ENCODE data around the gene DUSP6.
A peak's percentile ranks its signal among the peaks of the same experiment; 100 is the strongest.

Gene DUSP6, protein sequence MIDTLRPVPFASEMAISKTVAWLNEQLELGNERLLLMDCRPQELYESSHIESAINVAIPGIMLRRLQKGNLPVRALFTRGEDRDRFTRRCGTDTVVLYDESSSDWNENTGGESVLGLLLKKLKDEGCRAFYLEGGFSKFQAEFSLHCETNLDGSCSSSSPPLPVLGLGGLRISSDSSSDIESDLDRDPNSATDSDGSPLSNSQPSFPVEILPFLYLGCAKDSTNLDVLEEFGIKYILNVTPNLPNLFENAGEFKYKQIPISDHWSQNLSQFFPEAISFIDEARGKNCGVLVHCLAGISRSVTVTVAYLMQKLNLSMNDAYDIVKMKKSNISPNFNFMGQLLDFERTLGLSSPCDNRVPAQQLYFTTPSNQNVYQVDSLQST

DNA sequence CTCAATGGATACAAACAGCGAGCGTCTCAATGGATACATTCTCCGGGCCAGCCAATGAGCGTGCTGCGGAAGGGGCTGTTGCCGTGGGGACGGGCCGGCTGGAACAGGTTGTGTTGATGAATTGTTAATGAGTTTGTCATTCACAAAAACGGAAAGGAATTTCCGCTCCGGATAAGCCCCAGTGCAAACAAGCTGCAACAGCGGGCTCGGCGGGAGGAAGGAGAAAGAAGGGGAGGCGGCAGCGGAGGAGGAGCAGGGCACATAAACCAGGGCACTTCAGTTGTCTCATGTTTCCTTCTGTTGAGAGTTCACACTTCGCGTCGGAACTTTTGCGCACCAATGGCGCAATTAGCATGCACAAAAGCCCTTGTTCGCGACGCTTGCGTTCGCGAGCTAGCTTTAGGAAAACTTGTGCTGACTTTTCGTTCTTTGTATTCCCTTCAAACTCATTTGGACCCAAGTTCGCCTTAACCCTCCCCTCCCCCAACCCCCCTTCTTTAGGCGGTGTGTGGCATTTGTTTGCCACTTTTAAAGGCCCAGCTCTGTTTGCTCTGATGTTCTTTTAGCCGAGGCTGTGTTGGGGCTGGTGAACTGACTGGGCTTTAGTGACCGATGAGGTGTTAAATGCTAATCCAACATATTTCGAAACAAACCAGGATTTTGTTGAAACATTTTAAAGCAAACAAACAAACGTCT is at the start of gene DUSP6:
Gene DUSP6 (minus strand): TSS at position 10 of the 696 bp plus-strand sequence. CDS start 462 bp downstream, outside the sequence.
- DNase-seq: peak; percentile 75 to 79

DNA sequence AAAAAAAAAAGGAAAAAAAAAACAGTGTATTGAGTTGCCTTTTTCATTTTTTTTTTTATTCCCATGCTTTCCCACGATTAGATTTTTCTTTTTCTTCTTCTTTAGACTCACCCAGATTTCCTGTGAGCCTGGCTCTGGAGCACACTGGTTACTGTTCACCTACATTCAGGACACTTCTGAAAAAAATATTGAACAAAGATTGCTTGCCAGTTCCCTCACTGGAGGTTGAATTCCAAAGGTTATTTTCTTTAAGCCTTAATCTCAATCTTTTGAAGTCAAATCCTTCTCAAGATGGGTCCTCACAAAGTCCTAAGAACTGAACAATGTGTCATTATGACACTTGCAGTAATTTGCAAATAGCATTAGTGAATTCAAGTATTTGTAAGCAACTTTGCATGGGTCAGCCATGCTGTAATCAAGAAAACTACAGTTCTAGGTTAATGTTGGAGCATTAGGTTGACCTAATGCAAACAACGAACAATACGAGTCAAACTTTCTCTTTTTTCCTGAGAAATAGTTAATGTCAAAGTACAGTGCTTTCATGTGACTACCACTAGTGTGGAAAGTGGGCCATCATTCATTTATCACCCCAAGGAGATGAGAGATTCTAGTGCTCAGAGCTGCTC is 49.2 kb upstream of the DUSP6 start:
- no peak for DNase-seq

DNA sequence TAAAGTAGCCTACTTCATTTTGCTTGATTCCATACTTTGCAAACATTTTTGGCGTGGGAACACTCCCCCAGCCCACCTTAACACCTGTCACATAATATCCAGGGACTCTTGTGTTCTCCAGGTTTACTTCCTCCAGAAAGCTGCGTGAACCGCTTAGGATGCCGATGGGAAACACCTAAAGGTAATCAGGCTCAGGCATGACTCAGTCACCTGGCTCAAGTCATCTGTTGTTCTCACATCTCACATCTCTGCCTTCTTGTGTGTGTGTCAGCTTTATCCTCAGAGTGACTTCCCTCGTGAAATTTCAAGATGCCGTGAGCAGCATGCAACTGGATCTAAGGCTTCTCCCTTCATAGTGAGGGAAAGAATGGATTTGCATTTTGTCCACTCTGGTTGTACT is 48.1 kb upstream of the DUSP6 start:
- no peak for DNase-seq

DNA sequence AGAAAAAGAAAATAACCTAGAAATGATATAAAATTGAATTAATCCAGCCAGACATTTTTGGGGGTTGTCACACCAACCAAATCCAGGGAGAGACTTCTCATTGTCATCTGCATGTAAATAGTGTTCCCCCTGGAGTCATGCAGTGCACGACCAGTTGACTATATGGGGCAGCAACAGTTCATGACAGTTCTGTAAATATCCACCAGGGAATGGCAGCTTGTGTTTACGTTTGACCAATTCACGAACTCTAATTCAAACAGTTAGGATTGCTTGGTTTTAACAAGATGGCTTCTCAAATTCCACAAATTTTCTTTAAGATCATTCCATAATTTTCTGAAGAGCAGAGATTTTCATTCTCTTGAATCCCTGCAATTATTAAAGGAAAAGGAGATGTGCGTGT is 43.4 kb upstream of the DUSP6 start:
- DNase-seq: no peak

DNA sequence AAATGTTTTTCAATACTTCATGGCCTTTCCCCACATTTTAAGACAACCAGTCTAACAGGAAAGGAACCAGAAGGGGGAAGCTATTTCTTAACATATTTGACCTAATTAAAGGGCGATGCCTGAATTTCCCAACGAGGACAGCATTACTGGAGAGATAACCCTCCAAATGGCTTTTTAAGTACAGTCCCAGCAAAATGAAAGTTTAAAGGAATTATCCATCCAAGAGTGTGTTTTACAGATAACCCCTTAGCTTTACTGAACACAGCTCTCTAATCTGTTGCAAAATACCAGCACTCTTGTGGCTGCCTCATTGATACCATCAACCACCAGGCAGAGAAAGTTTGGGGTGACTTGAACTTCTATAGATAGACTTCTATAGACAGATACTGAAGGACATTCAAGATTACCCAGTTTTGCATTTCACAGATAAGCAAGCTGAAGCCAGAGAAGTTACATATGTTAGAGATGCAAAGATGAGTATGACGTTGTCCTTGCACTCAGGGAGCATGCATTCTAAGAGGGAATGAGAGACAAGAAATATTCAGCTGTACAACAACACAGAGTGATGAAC is 41.3 kb upstream of the DUSP6 start:
- DNase-seq: no peak

DNA sequence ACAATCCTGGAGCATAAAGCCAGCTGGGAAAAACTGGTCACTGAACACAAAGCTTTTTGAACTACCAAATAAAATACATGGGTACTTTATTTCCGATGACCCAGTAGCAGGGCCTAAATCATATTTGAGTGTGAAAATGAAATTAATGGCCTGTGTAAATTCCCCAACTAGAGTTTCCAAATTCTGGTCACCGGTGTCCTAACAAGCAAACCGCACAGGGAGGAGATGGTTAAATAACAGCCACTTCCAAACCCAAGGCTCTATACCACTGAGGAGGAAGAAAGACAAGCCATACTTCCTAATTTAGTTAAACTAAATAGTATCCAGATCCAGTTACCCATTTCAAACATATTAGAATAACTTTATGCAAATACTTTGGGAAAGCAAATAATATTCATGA is 40.1 kb upstream of the DUSP6 start:
- DNase-seq: no peak

DNA sequence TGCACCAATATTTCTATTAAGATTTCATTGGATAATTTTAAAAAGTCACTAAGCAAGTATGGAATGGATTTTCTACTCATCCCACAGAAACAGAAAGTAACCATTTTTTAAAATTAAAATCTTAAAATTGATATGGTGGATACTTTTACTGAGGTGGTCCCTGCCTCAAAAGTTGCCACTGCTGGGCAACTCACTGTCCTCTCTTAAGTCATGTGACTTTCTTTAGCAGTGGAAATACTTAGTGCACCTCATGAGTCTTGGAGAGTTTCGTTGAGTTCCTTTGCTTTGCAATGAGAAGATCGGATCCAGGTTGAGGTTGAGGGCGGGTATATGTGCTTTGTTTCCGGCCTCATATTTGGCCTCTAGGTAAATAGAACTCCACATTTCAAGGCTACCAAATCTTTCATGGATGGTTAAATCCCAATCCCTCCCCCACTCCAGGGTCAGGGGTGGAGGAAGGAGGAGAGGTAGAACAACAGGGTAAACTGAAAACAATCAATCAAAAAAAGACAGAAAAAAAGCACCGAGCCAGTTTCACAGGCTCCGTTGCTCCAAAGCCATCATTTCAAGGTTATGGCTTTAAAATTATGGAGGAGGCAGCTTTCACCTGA is 39.5 kb upstream of the DUSP6 start:
- DNase-seq: no peak

DNA sequence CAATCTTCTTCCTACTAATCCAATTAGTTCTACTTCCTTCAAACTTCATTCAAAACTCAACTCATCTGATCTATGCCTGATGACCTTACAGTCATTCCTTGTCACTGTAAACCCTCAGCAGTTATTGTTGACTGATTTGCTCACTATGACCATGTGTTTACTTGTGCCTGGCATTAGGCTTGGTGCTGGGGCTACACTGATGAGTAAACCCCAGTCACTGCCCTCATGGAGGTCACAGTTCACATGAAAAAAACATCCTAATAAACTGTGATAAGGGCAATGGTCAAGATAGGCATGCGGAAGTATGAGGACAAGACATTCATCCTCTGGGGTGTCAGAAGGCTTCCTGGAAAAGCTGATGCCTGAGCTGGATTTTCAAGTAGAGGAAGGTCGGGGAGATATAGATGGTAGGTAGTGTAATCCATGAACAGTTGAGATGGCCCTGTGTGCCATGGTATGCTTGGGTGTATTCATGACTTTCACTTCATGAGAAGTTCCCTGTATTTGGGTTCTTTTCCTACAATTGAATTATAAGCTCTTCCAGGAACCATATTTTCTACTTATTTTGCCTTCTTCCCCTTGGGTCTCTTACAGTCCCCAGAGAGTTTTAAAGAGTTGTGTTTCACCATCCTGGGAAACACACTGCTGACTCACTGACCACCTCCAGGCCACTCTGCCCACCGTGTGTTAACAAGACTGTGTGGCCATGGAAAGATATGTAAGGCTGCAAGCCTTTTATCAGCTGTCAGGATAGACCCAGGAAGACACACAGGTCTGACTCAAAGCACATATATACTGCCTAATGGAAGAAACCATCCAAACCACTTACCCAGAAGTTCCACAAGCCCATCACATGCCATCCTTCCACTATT is 38.7 kb upstream of the DUSP6 start:
- DNase-seq: no peak

DNA sequence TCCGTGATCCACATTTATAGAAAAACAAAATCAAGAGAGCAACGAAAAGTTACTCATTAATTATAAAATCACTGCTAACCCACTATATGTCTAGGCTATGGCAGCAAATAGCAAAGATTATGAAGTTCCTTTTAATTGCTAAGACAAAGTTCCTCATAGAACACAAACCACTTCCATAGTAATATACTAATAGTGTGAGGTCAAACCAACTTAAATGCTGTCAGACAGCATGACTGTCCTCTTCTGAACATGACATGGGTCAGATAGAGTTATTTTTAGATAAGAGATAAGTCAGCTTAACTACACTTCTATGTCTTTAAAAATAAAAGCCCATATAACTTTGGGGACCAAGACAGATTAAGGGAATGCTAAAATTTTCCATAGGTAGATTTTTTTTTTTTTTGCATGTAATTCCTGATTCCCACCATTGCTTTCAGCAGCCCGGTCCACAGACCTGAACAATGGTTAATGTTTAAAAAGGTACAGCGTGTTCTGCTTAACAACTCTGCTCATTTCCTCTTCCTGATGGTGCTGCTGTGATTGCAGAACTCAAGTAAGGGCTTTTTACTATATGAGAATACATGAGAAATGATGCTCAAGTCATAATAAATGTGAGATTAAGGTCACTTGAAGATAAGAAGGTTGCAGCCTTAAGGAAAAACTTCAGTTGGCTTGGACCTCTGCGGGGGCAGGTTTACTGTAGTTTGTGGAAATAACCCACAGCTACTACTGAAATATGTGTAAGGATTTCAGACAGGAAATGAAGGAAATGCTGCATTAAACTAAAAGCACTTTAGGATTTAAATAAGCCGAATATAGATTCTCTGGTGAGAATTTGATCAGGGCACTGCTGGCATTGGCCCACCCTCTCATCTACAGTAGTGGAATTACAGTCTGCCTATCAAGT is 37.7 kb upstream of the DUSP6 start:
- DNase-seq: no peak

DNA sequence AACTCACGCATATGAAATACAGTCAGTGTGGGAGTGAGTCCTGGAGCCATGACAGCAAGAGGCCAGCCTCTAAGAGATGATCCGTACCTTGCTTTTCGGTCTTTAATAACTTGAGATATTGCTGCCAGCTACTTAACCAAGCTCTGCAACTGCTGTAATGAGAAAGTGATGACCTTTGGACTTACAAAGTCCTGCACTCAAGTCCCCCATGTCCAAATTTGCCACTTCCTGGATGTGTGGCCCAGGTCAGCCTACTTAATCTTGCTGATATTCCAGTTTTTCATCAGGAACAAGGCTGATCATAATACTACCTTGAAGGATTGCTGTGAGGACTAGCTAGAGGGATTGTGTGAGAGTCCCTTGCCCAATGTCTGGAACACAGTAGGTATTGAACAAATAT is 33.8 kb upstream of the DUSP6 start:
- DNase-seq: no peak

DNA sequence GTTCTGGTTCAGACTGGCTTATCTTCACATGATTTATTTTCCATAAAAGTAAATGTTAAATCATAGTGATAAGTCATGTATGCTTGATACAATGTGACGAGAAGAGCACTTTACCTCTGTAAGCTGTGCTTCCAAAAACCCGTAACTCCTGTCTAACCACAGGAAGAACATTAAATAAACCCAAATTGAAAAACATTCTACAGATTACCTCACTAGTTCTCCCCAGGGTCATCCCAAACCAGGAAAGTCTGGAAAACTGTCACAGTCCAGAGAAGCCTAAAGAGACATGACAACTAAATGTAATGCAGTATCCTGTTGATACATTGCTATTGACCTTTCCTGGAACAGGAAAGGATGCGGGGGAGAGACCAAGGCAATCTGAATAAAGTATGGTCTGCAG is 32.5 kb upstream of the DUSP6 start:
- no peak for DNase-seq

DNA sequence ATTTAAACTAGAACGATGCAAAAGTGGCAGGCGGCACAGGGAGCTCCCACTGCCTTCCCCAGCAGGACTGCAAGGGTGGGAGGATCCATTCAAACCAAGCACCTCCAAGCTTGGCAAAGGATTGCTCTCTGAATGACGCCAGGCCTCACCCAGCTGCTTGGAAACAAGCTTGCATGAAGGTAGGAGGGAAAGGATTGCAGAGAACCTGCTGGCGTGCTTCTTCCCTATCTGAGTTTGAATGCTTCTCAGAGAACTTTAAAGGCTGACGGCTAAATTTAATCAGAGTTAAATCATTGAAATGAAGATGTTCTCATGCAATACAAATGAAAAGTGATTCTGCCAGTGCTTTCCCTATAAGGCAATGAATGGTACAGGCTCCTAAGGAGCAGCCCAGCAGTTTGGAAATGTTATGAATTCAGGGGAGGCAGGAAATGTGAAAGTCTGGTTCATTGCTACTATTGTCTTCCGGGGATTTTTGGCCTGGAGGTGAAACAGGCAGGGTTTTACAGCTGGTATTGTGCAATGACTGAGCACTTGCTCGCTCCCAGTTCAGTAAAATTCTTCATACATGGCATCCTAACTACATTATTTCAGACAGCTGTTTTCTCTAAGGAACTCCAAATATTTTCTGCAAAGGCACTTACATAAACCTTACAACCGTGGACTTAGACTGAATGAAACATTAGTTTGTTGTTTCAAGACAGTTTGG is 31.9 kb upstream of the DUSP6 start:
- no peak for DNase-seq

DNA sequence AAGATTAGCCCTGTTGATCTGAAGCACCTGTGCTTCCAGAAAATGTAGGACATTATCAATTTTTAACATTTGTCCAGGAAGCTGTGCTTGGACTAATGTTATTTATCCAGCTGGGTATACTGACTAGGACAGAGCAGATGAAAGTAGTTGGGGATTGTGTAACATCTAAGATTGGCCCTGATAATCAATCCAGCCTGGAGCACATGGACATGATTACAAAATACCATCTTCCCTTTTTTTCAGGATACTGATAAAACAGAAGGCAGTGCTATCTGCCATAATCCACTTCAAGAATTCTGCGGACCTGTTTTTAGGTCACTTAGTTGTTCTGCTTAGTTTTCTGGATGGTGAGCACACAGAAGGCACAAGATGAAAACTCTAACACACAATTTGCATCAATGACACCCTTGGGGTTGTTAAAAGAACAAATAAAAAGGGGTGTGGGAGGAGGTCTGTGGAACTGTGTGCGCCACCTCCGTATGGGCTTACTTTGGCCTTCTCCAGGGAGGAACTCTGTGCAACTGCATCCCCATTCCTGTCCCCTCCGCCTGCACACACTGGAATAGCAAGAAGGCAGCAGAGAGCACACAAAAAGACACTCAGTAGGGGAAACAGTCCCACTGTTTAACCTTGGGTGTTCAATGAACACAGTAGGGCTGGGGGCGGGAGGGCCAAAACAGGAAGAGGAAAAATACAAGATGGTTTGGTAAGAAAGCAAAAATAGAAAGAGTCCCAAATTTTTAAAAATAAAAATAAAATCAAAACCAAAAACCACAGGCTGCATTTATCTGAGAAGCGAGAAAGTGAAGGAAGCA is 31.1 kb upstream of the DUSP6 start:
- DNase-seq: no peak

DNA sequence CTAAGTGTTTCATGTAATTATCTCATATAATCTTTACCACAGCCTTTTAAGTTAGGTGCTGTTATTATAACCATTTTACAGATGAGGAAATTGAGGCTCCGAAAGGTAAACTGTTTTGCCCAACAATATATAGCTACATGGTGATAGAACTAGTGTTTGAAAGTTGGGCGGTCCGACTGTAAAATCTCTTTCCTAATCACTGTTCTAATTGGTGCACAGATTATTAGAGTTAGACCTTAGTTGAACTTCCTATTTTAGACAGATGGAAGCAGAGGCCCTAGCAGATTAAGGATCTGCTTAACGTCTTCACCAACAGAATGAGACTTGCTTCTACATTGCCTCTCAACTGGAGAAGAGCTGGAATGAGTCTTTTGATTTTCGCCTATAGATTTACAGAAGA is 30.0 kb upstream of the DUSP6 start:
- no peak for DNase-seq

DNA sequence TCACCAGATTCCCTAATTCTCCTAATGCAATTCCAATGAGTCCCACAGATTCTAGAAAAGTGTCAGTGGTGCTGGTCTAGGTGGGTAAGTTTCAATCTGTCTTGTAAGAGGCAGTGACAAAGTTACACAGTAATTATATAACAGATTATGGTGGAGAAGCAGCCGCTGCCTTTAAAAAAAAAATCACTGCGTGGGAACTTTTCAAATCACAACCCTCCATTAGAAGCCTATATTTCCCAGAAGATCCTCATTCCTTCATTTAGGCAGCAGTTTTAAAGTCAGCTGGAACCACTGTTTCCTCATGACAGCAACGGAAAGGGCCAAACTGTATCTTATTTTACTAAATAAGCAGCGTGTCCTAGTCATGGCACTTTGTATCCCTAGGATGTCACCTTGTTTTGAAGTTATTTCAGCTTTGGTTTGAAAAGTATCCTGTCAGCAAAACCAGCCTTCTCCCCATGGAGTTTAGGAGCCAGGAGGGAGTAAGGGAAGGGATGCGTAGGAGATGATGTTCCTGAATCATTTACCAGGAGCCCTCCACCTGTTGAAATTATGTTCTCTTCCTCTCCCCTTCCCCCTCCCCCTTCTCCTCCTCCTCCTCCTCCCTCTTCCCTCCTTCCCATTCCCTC is 27.7 kb upstream of the DUSP6 start:
- DNase-seq: no peak

DNA sequence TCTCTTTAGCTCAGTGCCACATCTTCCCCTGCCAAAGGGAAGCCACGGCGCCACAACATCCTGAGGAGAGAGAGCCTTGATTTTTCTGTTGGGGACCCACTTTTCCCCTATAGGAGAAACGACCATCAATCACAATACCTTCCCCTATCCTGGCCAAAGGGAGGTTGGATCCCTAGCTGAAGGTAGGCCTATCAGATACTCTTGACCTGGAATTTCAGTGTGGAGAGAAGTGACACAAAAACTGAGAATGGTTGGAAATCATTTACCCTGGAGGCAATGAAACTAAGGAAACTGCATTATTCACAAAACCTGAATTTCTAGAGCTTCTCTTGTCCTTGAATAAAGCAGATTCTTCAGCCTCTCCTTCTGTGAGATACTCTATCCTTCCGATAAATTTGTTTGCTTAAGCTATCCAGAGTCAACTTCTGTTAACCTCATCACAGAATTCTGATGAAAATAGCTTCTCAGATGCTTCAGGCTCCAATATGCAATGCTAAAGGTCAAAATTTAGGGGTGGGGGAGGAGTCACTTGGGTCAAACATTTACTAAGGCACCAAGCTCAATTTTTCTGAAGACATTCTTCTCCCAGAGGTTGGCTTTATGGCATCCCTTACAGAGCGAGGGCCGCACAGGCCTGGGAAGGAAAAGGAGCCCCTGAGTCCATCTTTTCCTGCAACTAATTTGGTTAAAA is 27.0 kb upstream of the DUSP6 start:
- no peak for DNase-seq

DNA sequence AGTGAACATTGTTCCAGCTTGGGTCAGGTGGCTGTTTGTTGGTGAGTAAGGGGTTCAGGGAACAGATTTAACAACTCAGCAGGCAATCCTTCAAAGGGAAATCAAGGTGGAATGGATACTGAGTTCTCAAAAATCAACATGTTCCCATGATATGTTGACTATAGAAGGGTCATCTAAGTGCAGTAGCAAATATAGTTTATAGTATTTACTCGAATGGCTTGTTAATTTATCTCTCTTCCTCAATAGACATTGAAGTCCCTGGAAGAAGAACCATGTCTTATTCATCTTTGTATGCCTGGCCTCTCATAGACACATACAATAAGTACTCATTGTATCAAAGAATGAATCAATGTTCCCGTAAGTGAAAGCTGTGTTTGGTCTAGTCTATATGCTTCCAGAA is 24.5 kb upstream of the DUSP6 start:
- DNase-seq: no peak

DNA sequence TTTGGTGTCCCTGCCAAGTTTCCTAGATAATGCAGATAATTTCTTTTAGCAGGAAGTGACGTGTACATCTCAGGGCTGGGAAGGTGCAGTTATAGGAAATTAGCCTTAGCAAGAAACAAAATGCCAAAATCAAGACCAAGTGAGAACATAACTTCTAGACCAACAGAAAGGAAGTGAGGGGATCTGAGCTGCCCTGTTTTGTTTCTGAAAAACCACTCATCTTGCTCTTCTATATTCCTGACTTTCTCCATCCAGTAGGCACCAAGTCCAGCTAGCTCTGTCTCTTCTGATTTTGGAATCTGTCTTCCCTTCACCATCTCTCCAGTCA is 23.9 kb upstream of the DUSP6 start:
- no peak for DNase-seq
